HCT116 (cell line): ENCODE results near the gene ADRM1. TPM values are rescaled to one million over a fixed set of nuclear protein-coding genes. Genes with fewer than 3 reads are reported as not detected.
A peak's percentile ranks its signal among the peaks of the same experiment; 100 is the strongest.

ENCODE experiments used
- ATAC-seq: fragments of 200-7000 bp; cut with Tn5 transposase; 2 replicates; pipeline ENCODE4 v1.9.1; 2020; ENCODE audit warnings: mild to moderate bottlenecking, moderate library complexity
- BruUV-seq: library from RNA; stranded (reverse); fragments of 400-500 nt; replicated peaks from 2 replicates; lab custom pipeline; 2021; lab: Mats Ljungman, UMichigan
- CTCF ChIA-PET: fragments of 300-600 bp; sonication (Branson Sonifier 250); formaldehyde crosslinking; loops from one replicate; lab custom pipeline; 2021; ENCODE audit warnings: antibody characterized with exemption; lab: Charles Lee
- POLR2A ChIA-PET: fragments of 300-600, 350-600 bp; sonication (Branson Sonifier 250); formaldehyde crosslinking; loops from one replicate; lab custom pipeline; 2021; ENCODE audit warnings: antibody characterized with exemption; lab: Charles Lee
- RAD21 ChIA-PET, 2 experiments: fragments of 300-600 bp; sonication (Branson Sonifier 250); formaldehyde crosslinking; loops; one replicate each; lab custom pipeline; 2023; ENCODE audit warnings: low total read pairs in 2 of 2; ENCODE audit not compliant: uncharacterized antibody in 2 of 2, unreplicated experiment in 2 of 2, low non-redundant PET in 1 of 2; lab: Charles Lee
- DNase-seq: peaks from one replicate; pipeline ENCODE4 v3.0.0-alpha.2; 2010; ENCODE audit warnings: low read depth, low spot score
- H2AFZ ChIP-seq: fragments of 200-600 bp; shearing (Covaris generic), sonication (generic); 2 replicates; pipeline ENCODE4 v1.6.1; 2017; ENCODE audit warnings: low read depth, mixed run types, mixed read lengths, antibody characterized with exemption, low read length; ENCODE audit not compliant: poor library complexity, severe bottlenecking
- H3K27ac ChIP-seq: 2 replicates; pipeline ENCODE4 v1.5.1; 2012; ENCODE audit warnings: low read depth, low read length
- H3K27me3 ChIP-seq: fragments of 200-600 bp; sonication (generic); 2 replicates; pipeline ENCODE4 v1.6.1; 2016; ENCODE audit warnings: mixed run types, low read length, mixed read lengths; ENCODE audit not compliant: insufficient read depth
- H3K36me3 ChIP-seq, 2 experiments: fragments of 200-500 bp in 1 of 2; fragments of 200-600 bp in 1 of 2; sonication (Bioruptor generic) in 1 of 2; sonication (generic) in 1 of 2; 2 replicates each; pipeline versions ENCODE4 v1.5.1 to v1.6.1; 2014 to 2016; ENCODE audit warnings: low read length in 2 of 2, inconsistent platforms in 1 of 2, mixed read lengths in 1 of 2, mixed run types in 1 of 2; ENCODE audit not compliant: insufficient read depth in 2 of 2, control insufficient read depth in 1 of 2
- H3K4me1 ChIP-seq, 2 experiments: fragments of 200-600 bp in 1 of 2; sonication (generic) in 1 of 2; 2 replicates each; pipeline versions ENCODE4 v1.5.1 to v1.6.1; 2012 to 2017; ENCODE audit warnings: low read length in 2 of 2, inconsistent platforms in 1 of 2, mild to moderate bottlenecking in 1 of 2, mixed read lengths in 1 of 2, mixed run types in 1 of 2, moderate library complexity in 1 of 2; ENCODE audit not compliant: insufficient read depth in 2 of 2, control insufficient read depth in 1 of 2
- H3K4me2 ChIP-seq: fragments of 200-600 bp; sonication (generic); 2 replicates; pipeline ENCODE4 v1.6.1; 2017; ENCODE audit warnings: mixed run types, low read length, mixed read lengths
- H3K4me3 ChIP-seq, 2 experiments: fragments of 200-600 bp in 1 of 2; sonication (generic) in 1 of 2; replicated peaks in 1 of 2; 2 replicates each; pipeline ENCODE4 v1.5.1; 2011 to 2016; ENCODE audit warnings: low read length in 2 of 2, control low read depth in 1 of 2, low read depth in 1 of 2, mild to moderate bottlenecking in 1 of 2, mixed read lengths in 1 of 2, mixed run types in 1 of 2
- H3K79me2 ChIP-seq: fragments of 200-600 bp; sonication (generic); 2 replicates; pipeline ENCODE4 v1.6.1; 2017; ENCODE audit warnings: mild to moderate bottlenecking, mixed run types, low read length, moderate library complexity, mixed read lengths; ENCODE audit not compliant: insufficient read depth
- H3K9ac ChIP-seq: fragments of 200-600 bp; sonication (generic); 2 replicates; pipeline ENCODE4 v1.6.1; 2016; ENCODE audit warnings: low read length, mixed read lengths
- H3K9me2 ChIP-seq: fragments of 200-600 bp; sonication (generic), shearing (Covaris generic); 2 replicates; pipeline ENCODE4 v1.6.1; 2017; ENCODE audit warnings: mixed run types, mild to moderate bottlenecking, moderate library complexity; ENCODE audit not compliant: insufficient read depth
- H3K9me3 ChIP-seq, 2 experiments: fragments of 200-500 bp in 1 of 2; fragments of 200-600 bp in 1 of 2; sonication (Bioruptor generic) in 1 of 2; sonication (generic) in 1 of 2; 2 replicates each; pipeline ENCODE4 v1.6.1; 2014 to 2017; ENCODE audit warnings: low read length in 2 of 2, mixed read lengths in 2 of 2, inconsistent platforms in 1 of 2, low read depth in 1 of 2, mild to moderate bottlenecking in 1 of 2, mixed run types in 1 of 2, moderate library complexity in 1 of 2; ENCODE audit not compliant: control insufficient read depth in 1 of 2, insufficient read depth in 1 of 2
- H4K20me1 ChIP-seq: fragments of 200-600 bp; sonication (generic), shearing (Covaris generic); 2 replicates; pipeline ENCODE4 v1.6.1; 2017; ENCODE audit warnings: mixed run types, mild to moderate bottlenecking, moderate library complexity; ENCODE audit not compliant: insufficient read depth
- CBX3 ChIP-seq: IDR thresholded peaks from 2 replicates; pipeline ENCODE4 v1.6.1; 2012; ENCODE audit warnings: low read depth
- CEBPB ChIP-seq: IDR thresholded peaks from 2 replicates; pipeline ENCODE4 v1.6.1; 2012; ENCODE audit warnings: low read depth
- CTCF ChIP-seq, 3 experiments: fragments of 200-600 bp in 1 of 3; sonication (generic) in 1 of 3; IDR thresholded peaks in 2 of 3; conservative IDR thresholded peaks in 1 of 3; 2 replicates each; pipeline ENCODE4 v1.5.1; 2012 to 2017; ENCODE audit warnings: low read depth in 2 of 3, low read length in 2 of 3, antibody characterized with exemption in 1 of 3, borderline replicate concordance in 1 of 3, control low read depth in 1 of 3, mild to moderate bottlenecking in 1 of 3, mixed read lengths in 1 of 3, mixed run types in 1 of 3, moderate library complexity in 1 of 3; ENCODE audit not compliant: insufficient read depth in 1 of 3
- EGR1 ChIP-seq: IDR thresholded peaks from 2 replicates; pipeline ENCODE4 v1.6.1; 2012; ENCODE audit warnings: low read depth
- EZH2 ChIP-seq: fragments of 200-600 bp; sonication (generic); IDR thresholded peaks from 2 replicates; pipeline ENCODE4 v1.6.1; 2017; ENCODE audit warnings: antibody characterized with exemption, mixed run types
- EZH2phosphoT487 ChIP-seq: fragments of 200-600 bp; IDR thresholded peaks from 2 replicates; pipeline ENCODE4 v1.6.1; 2018; ENCODE audit warnings: antibody characterized with exemption, borderline replicate concordance
- FOSL1 ChIP-seq: IDR thresholded peaks from 2 replicates; pipeline ENCODE4 v1.6.1; 2012; ENCODE audit warnings: low read depth
- POLR2A ChIP-seq: IDR thresholded peaks from 2 replicates; pipeline ENCODE4 v1.7.0; 2011; ENCODE audit warnings: borderline replicate concordance; ENCODE audit not compliant: insufficient read depth, insufficient read length; ENCODE audit errors: extremely low read depth
- POLR2AphosphoS5 ChIP-seq: IDR thresholded peaks from 2 replicates; pipeline ENCODE4 v1.6.1; 2011; ENCODE audit warnings: mild to moderate bottlenecking, low read depth, low read length, moderate library complexity
- RAD21 ChIP-seq: IDR thresholded peaks from 2 replicates; pipeline ENCODE4 v1.6.1; 2012; ENCODE audit warnings: low read depth, mild to moderate bottlenecking
- REST ChIP-seq: IDR thresholded peaks from 2 replicates; pipeline ENCODE4 v1.6.1; 2012; ENCODE audit warnings: low read depth
- SIN3A ChIP-seq: IDR thresholded peaks from 2 replicates; pipeline ENCODE4 v1.6.1; 2012; ENCODE audit warnings: low read depth
- SP1 ChIP-seq: IDR thresholded peaks from 2 replicates; pipeline ENCODE4 v1.6.1; 2012; ENCODE audit warnings: low read depth
- SRF ChIP-seq: IDR thresholded peaks from 2 replicates; pipeline ENCODE4 v1.6.1; 2012; ENCODE audit warnings: low read depth
- TCF7L2 ChIP-seq: IDR thresholded peaks from 2 replicates; pipeline ENCODE4 v1.7.0; 2011; ENCODE audit warnings: borderline replicate concordance, inconsistent platforms; ENCODE audit not compliant: insufficient read depth, insufficient read length; ENCODE audit errors: extremely low read depth
- YY1 ChIP-seq: IDR thresholded peaks from 2 replicates; pipeline ENCODE4 v1.6.1; 2011; ENCODE audit warnings: low read length, low read depth, moderate library complexity, mild to moderate bottlenecking; ENCODE audit not compliant: insufficient replicate concordance; ENCODE audit errors: extremely low read depth
- ZBTB33 ChIP-seq: IDR thresholded peaks from 2 replicates; pipeline ENCODE4 v1.6.1; 2011; ENCODE audit warnings: mild to moderate bottlenecking, low read length, moderate library complexity; ENCODE audit not compliant: insufficient replicate concordance; ENCODE audit errors: extremely low read depth
- ZFX ChIP-seq: fragments of 450-650 bp; IDR thresholded peaks from 2 replicates; pipeline ENCODE4 v1.6.1; 2017
- ZNF274 ChIP-seq: fragments of 200-500 bp; sonication (Bioruptor generic); IDR thresholded peaks from 2 replicates; pipeline ENCODE4 v1.6.1; 2014; ENCODE audit warnings: mild to moderate bottlenecking, low read depth, low read length, inconsistent platforms
- intact Hi-C: fragments of 100-400 bp; cut with micrococcal nuclease; formaldehyde crosslinking; loops from 2 replicates; pipeline ENCODE4 v1.10.0; 2022
- total RNA-seq: library from RNA; stranded (reverse); gene quantifications from one replicate; pipeline ENCODE4 v1.2.1, GENCODE V29; 2021; ENCODE audit not compliant: unreplicated experiment

ADRM1 gene
- total RNA-seq, 1 experiment from 2014 or later = 158 TPM

- TF ChIP-seq POLR2A = no peak
- no peak for TF ChIP-seq RAD21
- no peak for TF ChIP-seq YY1
- no peak for TF ChIP-seq TCF7L2
- TF ChIP-seq FOSL1 = no peak
- TF ChIP-seq EZH2 = no peak
- TF ChIP-seq EZH2phosphoT487 = no peak
Measured at GRCh38 chr20:62265365-62265764, 37.4 kb upstream of the ADRM1 start (continued).

- POLR2A ChIA-PET = no interaction called here
- RAD21 ChIA-PET = no interaction called here
- Histone ChIP-seq H3K9me3 (no peaks in the 10 kb centered on the region), H3K27me3 (no peaks in the 10 kb centered on the region), H3K36me3 (no peaks in the 10 kb centered on the region), H3K9ac (no peak overlapping the region), H3K9me2 (no peaks in the 10 kb centered on the region), H3K4me2 (no peak overlapping the region), H4K20me1 (no peaks in the 10 kb centered on the region), H3K4me1 (no peaks in the 10 kb centered on the region), H3K79me2 (no peaks in the 10 kb centered on the region), H3K27ac (no peak overlapping the region), H2AFZ (no peak overlapping the region), H3K4me3 (no peak overlapping the region)
- BruUV-seq = no TSS peak
- CTCF ChIA-PET = no interaction called here
- intact Hi-C loops = no loop called here
- no peak for DNase-seq
- ATAC-seq = peak; percentile 42; the same call in 1 of the 2 replicates
- TF ChIP-seq EGR1 (no peak), YY1 (no peak), CBX3 (no peak), ZBTB33 (no peak), FOSL1 (no peak), POLR2AphosphoS5 (no peak), ZNF274 (no peak), CEBPB (no peak), RAD21 (no peak), SIN3A (no peak), SP1 (no peak), ZFX (no peak), EZH2phosphoT487 (no peak), SRF (no peak), EZH2 (no peak), CTCF (IDR thresholded peaks at IDR 0.05 in 2 of 3, conservative IDR thresholded peaks at IDR 0.05 in 1 of 3; ENCODE audit: borderline replicate concordance in 1 of 3, insufficient read depth in 1 of 3, low read depth in 2 of 3, low read length in 2 of 3) (no peak), REST (no peak)
Measured at GRCh38 chr20:62266340-62266739, 36.5 kb upstream of the ADRM1 start.
